Measurements from ENCODE around the gene NDEL1.

- TF ChIP-seq CTCF (IDR thresholded peaks at IDR 0.05 in 2 of 3, conservative IDR thresholded peaks at IDR 0.05 in 1 of 3; ENCODE audit: borderline replicate concordance in 1 of 3, insufficient read depth in 1 of 3, low read depth in 2 of 3, low read length in 2 of 3) = no peak
- TF ChIP-seq POLR2A (IDR thresholded peaks at IDR 0.05; ENCODE audit: borderline replicate concordance, extremely low read depth, insufficient read depth, insufficient read length) = no peak
- no peak for TF ChIP-seq MAX (IDR thresholded peaks at IDR 0.05)
- TF ChIP-seq REST (IDR thresholded peaks at IDR 0.05; ENCODE audit: low read depth) = no peak
- no peak for TF ChIP-seq CBX3 (IDR thresholded peaks at IDR 0.05; ENCODE audit: low read depth)
Observed at GRCh38 chr17:8447799-8448198, 12.1 kb downstream of the NDEL1 start.

All from HCT116 (cell line).